ENCODE measurements around the gene THNSL1. TPM values are rescaled to one million over a fixed set of nuclear protein-coding genes. Genes with fewer than 3 reads are reported as not detected.
"Not testable (repeated sequence)": the region's sequence is repeated elsewhere in the genome, so short reads cannot be mapped to it uniquely, and the experiment has no call there.

The THNSL1 gene, protein sequence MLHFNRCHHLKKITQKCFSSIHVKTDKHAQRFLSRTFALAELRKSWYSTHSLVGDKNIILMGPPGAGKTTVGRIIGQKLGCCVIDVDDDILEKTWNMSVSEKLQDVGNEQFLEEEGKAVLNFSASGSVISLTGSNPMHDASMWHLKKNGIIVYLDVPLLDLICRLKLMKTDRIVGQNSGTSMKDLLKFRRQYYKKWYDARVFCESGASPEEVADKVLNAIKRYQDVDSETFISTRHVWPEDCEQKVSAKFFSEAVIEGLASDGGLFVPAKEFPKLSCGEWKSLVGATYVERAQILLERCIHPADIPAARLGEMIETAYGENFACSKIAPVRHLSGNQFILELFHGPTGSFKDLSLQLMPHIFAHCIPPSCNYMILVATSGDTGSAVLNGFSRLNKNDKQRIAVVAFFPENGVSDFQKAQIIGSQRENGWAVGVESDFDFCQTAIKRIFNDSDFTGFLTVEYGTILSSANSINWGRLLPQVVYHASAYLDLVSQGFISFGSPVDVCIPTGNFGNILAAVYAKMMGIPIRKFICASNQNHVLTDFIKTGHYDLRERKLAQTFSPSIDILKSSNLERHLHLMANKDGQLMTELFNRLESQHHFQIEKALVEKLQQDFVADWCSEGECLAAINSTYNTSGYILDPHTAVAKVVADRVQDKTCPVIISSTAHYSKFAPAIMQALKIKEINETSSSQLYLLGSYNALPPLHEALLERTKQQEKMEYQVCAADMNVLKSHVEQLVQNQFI
- total RNA-seq: 10 to 100 TPM in 1 of 4 donors, 1 to 10 TPM in 3; 1.3 to 17.2 (median 5.1) TPM

DNA sequence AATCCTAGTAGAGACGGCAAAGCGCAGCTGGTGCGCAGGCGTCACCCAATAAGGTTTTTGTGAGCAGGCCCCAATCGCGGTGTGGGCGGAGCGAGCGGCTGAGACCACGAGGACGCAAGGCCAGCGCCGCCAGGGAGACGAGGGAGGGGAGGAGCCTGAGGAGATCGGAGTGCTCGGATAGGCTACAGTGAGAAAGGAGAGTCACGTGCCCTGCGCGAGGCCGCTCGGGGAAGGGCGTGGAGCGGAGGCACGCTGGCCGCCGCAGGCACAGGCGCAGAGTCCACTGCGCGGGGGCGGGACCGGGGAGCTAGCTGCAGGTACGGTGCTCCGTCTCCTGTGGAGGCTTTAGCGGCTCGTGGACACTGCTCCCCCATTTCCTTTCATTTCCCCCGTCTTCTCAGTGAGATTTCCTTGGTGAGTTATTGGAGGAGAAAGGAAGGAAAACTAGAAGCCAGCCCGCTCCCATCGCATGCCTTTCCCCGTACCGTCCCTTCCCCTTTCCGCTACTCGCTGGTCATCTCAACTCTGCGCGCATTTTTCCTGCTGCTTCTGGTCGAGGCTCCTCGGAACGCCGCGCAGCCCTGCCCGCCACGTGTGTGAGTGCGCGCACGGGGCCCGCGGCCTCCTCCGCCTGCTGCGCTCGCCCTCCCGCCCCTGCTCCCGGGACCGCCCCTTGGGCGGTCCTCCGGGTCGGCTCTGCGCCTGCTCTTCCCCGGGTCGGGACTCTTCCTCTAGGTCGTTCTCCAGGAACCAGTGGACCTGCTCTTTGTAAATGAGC is at the start of gene THNSL1:
Gene THNSL1 (plus strand): TSS at position 237 of the 778 bp plus-strand sequence. CDS start 6,612 bp downstream, outside the sequence.
- peak; percentile 97 to 98 for DNase-seq
- H3K27me3 ChIP-seq: no peaks in the 10 kb centered on the region
- H3K4me3 ChIP-seq: peak within 1 kb of the TSS; percentile 65 to 68
- no peaks in the 10 kb centered on the region for H3K4me1 ChIP-seq
- H3K9me3 ChIP-seq: no peaks in the 10 kb centered on the region
- H3K36me3 ChIP-seq: no peaks in the 10 kb centered on the region
- TF ChIP-seq, protein P1, sequence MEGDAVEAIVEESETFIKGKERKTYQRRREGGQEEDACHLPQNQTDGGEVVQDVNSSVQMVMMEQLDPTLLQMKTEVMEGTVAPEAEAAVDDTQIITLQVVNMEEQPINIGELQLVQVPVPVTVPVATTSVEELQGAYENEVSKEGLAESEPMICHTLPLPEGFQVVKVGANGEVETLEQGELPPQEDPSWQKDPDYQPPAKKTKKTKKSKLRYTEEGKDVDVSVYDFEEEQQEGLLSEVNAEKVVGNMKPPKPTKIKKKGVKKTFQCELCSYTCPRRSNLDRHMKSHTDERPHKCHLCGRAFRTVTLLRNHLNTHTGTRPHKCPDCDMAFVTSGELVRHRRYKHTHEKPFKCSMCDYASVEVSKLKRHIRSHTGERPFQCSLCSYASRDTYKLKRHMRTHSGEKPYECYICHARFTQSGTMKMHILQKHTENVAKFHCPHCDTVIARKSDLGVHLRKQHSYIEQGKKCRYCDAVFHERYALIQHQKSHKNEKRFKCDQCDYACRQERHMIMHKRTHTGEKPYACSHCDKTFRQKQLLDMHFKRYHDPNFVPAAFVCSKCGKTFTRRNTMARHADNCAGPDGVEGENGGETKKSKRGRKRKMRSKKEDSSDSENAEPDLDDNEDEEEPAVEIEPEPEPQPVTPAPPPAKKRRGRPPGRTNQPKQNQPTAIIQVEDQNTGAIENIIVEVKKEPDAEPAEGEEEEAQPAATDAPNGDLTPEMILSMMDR (IDR thresholded peaks at IDR 0.05): peak in 1 of 4 experiments; percentile 10
- peak; percentile 27 to 85 for TF ChIP-seq POLR2A (IDR thresholded peaks at IDR 0.05)
- intact Hi-C loops (cut with DNase I; ENCODE audit: low total_unique reads): no loop called here
- peak within 1 kb of the TSS; percentile 91 to 94 for H3K27ac ChIP-seq

DNA sequence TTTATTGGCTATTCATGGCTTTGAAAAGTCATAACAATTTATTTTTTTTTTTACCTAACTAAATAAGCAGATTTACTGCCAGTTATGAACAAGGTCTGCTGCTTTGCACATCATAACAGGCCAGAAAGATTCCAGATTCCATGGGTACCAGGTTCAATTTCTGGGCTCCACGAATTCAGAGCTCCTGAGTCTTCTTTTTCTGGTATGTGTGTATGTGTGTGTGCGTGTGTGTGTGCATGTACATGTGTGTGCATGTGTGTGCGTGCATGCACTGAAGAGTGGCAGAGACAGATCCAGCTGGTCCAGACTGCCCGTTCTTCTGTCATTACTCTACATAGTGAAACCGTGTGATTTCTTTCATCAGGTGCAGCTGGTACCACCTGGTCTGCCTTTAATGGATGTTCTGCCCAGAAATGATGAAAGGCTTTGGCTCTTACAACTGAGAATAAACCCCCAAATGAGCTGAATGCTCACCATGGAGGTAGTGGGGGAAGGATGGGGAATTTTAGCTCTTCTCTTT is 49.4 kb upstream of the THNSL1 start:
- TF ChIP-seq, protein P1 (IDR thresholded peaks at IDR 0.05): no peak
- TF ChIP-seq POLR2A (IDR thresholded peaks at IDR 0.05): no peak
- no peak for DNase-seq
- no peak overlapping the region for H3K4me3 ChIP-seq
- H3K9me3 ChIP-seq: no peaks in the 10 kb centered on the region
- no peaks in the 10 kb centered on the region for H3K36me3 ChIP-seq
- intact Hi-C loops (cut with DNase I; ENCODE audit: low total_unique reads): no loop called here
- no peaks in the 10 kb centered on the region for H3K4me1 ChIP-seq
- no peaks in the 10 kb centered on the region for H3K27me3 ChIP-seq
- no peak overlapping the region for H3K27ac ChIP-seq

DNA sequence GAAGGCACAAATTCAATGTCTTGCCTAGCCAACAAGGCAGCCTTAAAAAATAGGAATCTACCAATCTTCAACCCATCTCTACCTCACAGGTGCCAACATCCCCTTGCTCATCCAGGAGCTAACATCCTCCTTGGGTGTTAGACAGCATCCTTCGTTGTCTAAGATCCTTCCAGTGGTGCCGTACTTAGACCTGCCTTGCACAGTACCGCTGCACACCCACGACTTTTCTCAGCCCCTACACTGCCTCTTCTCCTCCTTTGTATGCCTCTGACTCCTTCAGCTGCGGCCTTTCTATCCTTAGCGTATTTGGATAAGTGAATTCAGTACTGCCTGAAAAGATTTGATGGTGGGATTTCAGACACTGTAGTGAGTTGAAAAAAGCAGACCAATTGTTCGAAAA is 48.1 kb upstream of the THNSL1 start:
- intact Hi-C loops (cut with DNase I; ENCODE audit: low total_unique reads): no loop called here
- DNase-seq: no peak
- Histone ChIP-seq H3K27me3 (no peaks in the 10 kb centered on the region), H3K36me3 (no peaks in the 10 kb centered on the region), H3K4me3 (no peak overlapping the region), H3K27ac (no peak overlapping the region), H3K9me3 (no peaks in the 10 kb centered on the region), H3K4me1 (no peaks in the 10 kb centered on the region)
- no peak for TF ChIP-seq POLR2A (IDR thresholded peaks at IDR 0.05)
- TF ChIP-seq, protein P1 (IDR thresholded peaks at IDR 0.05): no peak

DNA sequence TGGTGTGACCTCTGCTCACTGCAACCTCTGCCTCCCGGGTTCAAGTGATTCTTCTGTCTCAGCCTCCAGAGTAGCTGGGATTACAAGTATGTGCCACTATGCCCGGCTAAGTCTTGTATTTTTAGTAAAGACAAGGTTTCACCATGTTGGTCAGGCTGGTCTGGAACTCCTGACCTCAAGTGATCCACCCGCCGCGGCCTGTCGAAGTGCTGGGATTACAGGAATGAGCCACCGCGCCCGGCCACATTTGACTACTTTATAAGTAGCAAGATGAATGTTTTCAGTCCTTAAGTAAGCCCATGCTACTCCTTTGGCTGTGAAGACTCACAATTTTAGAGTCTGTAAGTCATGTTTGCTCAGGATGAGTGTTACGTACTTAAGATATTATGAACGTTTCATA is 47.5 kb upstream of the THNSL1 start:
- H3K9me3 ChIP-seq; DNase-seq; H3K27me3 ChIP-seq; H3K4me1 ChIP-seq; H3K27ac ChIP-seq; H3K36me3 ChIP-seq; intact Hi-C loops (cut with DNase I; ENCODE audit: low total_unique reads); H3K4me3 ChIP-seq: not testable (repeated sequence)

DNA sequence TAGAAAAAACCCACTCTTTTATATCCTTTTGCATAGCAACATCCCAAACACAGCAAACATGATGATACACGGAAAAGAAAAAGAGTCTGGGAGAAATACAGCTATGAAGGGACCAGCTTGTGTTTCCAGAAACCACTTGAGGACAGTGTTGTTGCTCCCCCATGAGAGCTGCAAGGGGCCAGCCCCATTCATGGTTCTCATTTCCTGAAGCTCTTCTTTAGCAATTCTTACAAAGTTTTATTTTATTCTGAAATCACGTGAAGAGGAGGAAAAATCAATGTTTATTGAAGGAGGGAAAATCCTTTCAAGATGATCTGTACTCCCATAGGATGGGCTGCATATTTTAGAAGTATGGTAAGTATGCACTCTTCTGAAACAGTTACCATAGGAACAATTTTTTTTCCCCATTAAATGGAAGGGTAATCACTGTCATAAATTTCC is 46.6 kb upstream of the THNSL1 start:
- no peaks in the 10 kb centered on the region for H3K9me3 ChIP-seq
- TF ChIP-seq, protein P1 (IDR thresholded peaks at IDR 0.05): no peak
- no peak for TF ChIP-seq POLR2A (IDR thresholded peaks at IDR 0.05)
- no peak for DNase-seq
- no peaks in the 10 kb centered on the region for H3K4me1 ChIP-seq
- no peaks in the 10 kb centered on the region for H3K36me3 ChIP-seq
- H3K4me3 ChIP-seq: no peak overlapping the region
- intact Hi-C loops (cut with DNase I; ENCODE audit: low total_unique reads): no loop called here
- no peak overlapping the region for H3K27ac ChIP-seq
- no peaks in the 10 kb centered on the region for H3K27me3 ChIP-seq
